ENCODE measurements around the gene WDR31.

DNA sequence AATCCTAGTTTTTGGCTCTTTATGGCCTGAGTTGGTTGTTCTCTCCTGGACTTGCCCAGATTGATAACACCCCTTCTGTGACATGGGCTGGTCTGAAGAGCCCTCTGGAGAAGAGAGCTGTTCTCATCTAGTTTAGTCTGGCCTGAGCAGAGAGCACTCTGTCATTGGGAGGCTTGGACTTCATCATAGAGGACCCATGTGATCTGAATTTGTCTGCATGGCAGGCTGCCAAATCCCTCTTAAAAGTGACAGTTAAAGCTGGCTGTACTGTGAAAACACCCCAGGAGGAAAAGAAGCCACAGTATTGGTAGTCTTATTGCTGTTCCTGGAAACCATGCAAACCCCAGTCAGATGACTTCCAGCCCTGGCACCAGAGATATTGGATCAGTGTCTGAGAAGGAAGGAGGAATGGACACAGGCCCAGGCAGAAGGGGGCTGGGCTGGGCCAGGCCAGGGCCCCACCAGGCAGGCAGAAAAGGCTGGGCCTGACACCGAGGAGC is 3.7 kb upstream of the WDR31 start:
- TF ChIP-seq, protein P1, sequence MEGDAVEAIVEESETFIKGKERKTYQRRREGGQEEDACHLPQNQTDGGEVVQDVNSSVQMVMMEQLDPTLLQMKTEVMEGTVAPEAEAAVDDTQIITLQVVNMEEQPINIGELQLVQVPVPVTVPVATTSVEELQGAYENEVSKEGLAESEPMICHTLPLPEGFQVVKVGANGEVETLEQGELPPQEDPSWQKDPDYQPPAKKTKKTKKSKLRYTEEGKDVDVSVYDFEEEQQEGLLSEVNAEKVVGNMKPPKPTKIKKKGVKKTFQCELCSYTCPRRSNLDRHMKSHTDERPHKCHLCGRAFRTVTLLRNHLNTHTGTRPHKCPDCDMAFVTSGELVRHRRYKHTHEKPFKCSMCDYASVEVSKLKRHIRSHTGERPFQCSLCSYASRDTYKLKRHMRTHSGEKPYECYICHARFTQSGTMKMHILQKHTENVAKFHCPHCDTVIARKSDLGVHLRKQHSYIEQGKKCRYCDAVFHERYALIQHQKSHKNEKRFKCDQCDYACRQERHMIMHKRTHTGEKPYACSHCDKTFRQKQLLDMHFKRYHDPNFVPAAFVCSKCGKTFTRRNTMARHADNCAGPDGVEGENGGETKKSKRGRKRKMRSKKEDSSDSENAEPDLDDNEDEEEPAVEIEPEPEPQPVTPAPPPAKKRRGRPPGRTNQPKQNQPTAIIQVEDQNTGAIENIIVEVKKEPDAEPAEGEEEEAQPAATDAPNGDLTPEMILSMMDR (tag by site-specific recombination; IDR thresholded peaks at IDR 0.05) = no peak
- TF ChIP-seq ZNF473 (tag by site-specific recombination; IDR thresholded peaks at IDR 0.05) = no peak
- TF ChIP-seq ZNF791 (tag by site-specific recombination; IDR thresholded peaks at IDR 0.05) = no peak
- no peak for TF ChIP-seq ZNF155 (tag by site-specific recombination; IDR thresholded peaks at IDR 0.05)

Measured in HEK293 (cell line).